Dedifferentiated amniotic fluid mesenchymal stem cell (primary cell): ENCODE measurements around the gene ENTPD8.
A peak's percentile ranks its signal among the peaks of the same experiment; 100 is the strongest.
"Not testable (repeated sequence)": the region's sequence is repeated elsewhere in the genome, so short reads cannot be mapped to it uniquely, and the experiment has no call there.

Source experiments
- DNase-seq: peaks from one replicate; pipeline ENCODE4 v3.0.0-alpha.2; 2016; ENCODE audit errors: extremely low spot score

ENTPD8 gene

GRCh38 chr9:137411645-137412380 lies 29.3 kb downstream of the ENTPD8 start:
- DNase-seq, result no peak

GRCh38 chr9:137411260-137411644 lies 29.9 kb downstream of the ENTPD8 start:
- no peak for DNase-seq

- no peak for DNase-seq
These were observed 30.3 kb downstream of the ENTPD8 start for GRCh38 chr9:137410891-137411249.

- DNase-seq, result not testable (repeated sequence)
These were observed 30.8 kb downstream of the ENTPD8 start for GRCh38 chr9:137410236-137410890.

GRCh38 chr9:137409515-137409914 lies 31.6 kb downstream of the ENTPD8 start:
- no peak for DNase-seq

- no peak for DNase-seq
These were observed 32.3 kb downstream of the ENTPD8 start for GRCh38 chr9:137408651-137409405.

GRCh38 chr9:137407590-137408300 lies 33.4 kb downstream of the ENTPD8 start:
- DNase-seq, result no peak

- DNase-seq, result peak; percentile 38
These were observed 34.1 kb downstream of the ENTPD8 start for GRCh38 chr9:137406876-137407589.

- DNase-seq, result no peak
These were observed 34.9 kb downstream of the ENTPD8 start for GRCh38 chr9:137406085-137406760.

GRCh38 chr9:137405677-137406081 lies 35.5 kb downstream of the ENTPD8 start:
- no peak for DNase-seq

GRCh38 chr9:137404961-137405567 lies 36.1 kb downstream of the ENTPD8 start:
- no peak for DNase-seq

GRCh38 chr9:137403269-137403668 lies 37.9 kb downstream of the ENTPD8 start:
- no peak for DNase-seq

- DNase-seq, result no peak
These were observed 38.4 kb downstream of the ENTPD8 start for GRCh38 chr9:137402746-137403145.

GRCh38 chr9:137398561-137399468 lies 42.3 kb downstream of the ENTPD8 start:
- DNase-seq, result no peak

- no peak for DNase-seq
These were observed 43.3 kb downstream of the ENTPD8 start for GRCh38 chr9:137397675-137398423.

GRCh38 chr9:137396634-137397367 lies 44.4 kb downstream of the ENTPD8 start:
- DNase-seq, result no peak

- DNase-seq, result no peak
These were observed 44.9 kb downstream of the ENTPD8 start for GRCh38 chr9:137396227-137396626.

GRCh38 chr9:137395666-137396010 lies 45.5 kb downstream of the ENTPD8 start:
- DNase-seq, result no peak
